Stimulated activated naive CD8-positive, alpha-beta T cell treated with anti-CD3 and anti-CD28 coated beads, Interleukin-15, Interleukin-2, amounts not matched to agents 100 ng/mL and 50 ng/mL, for 24 hours (primary cell): ENCODE data around the gene SLC6A7.
"Not testable (repeated sequence)": the region's sequence is repeated elsewhere in the genome, so short reads cannot be mapped to it uniquely, and the experiment has no call there.

Experiments
- H3K27ac Mint-ChIP-seq: one replicate; pipeline ENCODE4 v1.8.0; 2021; ENCODE audit warnings: mild to moderate bottlenecking, mixed read lengths
- H3K27me3 Mint-ChIP-seq: one replicate; pipeline ENCODE4 v1.8.0; 2021; ENCODE audit warnings: mixed read lengths
- H3K36me3 Mint-ChIP-seq: one replicate; pipeline ENCODE4 v1.8.0; 2021; ENCODE audit warnings: low read depth, mixed read lengths
- H3K4me1 Mint-ChIP-seq: one replicate; pipeline ENCODE4 v1.8.0; 2021; ENCODE audit warnings: low read depth, mixed read lengths
- H3K4me3 Mint-ChIP-seq: one replicate; pipeline ENCODE4 v1.8.0; 2021; ENCODE audit warnings: mild to moderate bottlenecking, mixed read lengths
- H3K9me3 Mint-ChIP-seq: one replicate; pipeline ENCODE4 v1.8.0; 2021; ENCODE audit warnings: mixed read lengths

The SLC6A7 gene

GRCh38 chr5:150222906-150223305 lies 33.0 kb downstream of the SLC6A7 start:
- no peaks in the 10 kb centered on the region for H3K4me1 Mint-ChIP-seq

GRCh38 chr5:150223474-150223873 lies 33.6 kb downstream of the SLC6A7 start:
- Mint-ChIP-seq H3K9me3 (no peaks in the 10 kb centered on the region), H3K27me3 (no peaks in the 10 kb centered on the region), H3K4me3 (no peak overlapping the region), H3K36me3 (no peaks in the 10 kb centered on the region), H3K27ac (no peak overlapping the region), H3K4me1 (no peaks in the 10 kb centered on the region)

More at GRCh38 chr5:150222906-150223305, 33.0 kb downstream of the SLC6A7 start:
- H3K4me3 Mint-ChIP-seq = no peak overlapping the region
- no peaks in the 10 kb centered on the region for H3K9me3 Mint-ChIP-seq
- no peaks in the 10 kb centered on the region for H3K36me3 Mint-ChIP-seq
- no peaks in the 10 kb centered on the region for H3K27me3 Mint-ChIP-seq
- H3K27ac Mint-ChIP-seq = no peak overlapping the region

DNA sequence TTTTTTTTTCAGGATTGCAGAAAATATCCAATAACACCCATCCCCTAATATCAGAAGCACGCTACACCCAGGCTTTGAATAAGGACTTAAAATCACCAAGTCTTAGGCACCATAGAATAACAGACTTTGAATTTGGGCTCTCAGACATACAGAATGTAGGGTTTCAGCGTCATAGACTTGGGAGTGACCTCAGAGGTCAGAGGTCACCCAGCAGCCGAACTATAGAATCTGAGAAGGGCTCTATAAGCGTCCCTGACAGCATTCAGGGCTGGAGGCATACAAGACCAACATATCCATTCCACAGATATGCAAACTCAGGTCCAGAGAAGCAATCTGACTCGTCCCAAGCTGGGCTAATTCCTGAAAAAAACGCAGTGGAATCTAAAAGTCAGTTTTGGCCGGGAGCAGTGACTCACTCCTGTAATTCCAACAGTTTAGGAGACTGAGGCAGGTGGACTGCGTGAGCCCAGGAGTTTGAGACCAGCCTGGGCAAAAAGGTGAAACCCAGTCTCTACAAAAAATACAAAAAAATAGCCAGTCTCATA lies 34.7 kb downstream of the SLC6A7 start:
- no peaks in the 10 kb centered on the region for H3K9me3 Mint-ChIP-seq
- H3K27me3 Mint-ChIP-seq = no peaks in the 10 kb centered on the region
- H3K4me3 Mint-ChIP-seq = no peak overlapping the region
- H3K36me3 Mint-ChIP-seq = no peaks in the 10 kb centered on the region
- H3K4me1 Mint-ChIP-seq = no peaks in the 10 kb centered on the region
- no peak overlapping the region for H3K27ac Mint-ChIP-seq

GRCh38 chr5:150227036-150227435 lies 37.2 kb downstream of the SLC6A7 start:
- H3K4me3 Mint-ChIP-seq = no peak overlapping the region
- no peaks in the 10 kb centered on the region for H3K4me1 Mint-ChIP-seq
- no peaks in the 10 kb centered on the region for H3K27me3 Mint-ChIP-seq
- H3K27ac Mint-ChIP-seq = no peak overlapping the region
- no peaks in the 10 kb centered on the region for H3K9me3 Mint-ChIP-seq
- no peaks in the 10 kb centered on the region for H3K36me3 Mint-ChIP-seq

- Mint-ChIP-seq H3K4me3 (no peak overlapping the region), H3K4me1 (no peaks in the 10 kb centered on the region), H3K27me3 (no peaks in the 10 kb centered on the region), H3K27ac (no peak overlapping the region), H3K9me3 (no peaks in the 10 kb centered on the region), H3K36me3 (no peaks in the 10 kb centered on the region)
Observed at GRCh38 chr5:150227606-150228273, 37.9 kb downstream of the SLC6A7 start.

- H3K27me3 Mint-ChIP-seq = no peaks in the 10 kb centered on the region
- H3K27ac Mint-ChIP-seq = no peak overlapping the region
- H3K9me3 Mint-ChIP-seq = no peaks in the 10 kb centered on the region
- H3K4me3 Mint-ChIP-seq = no peak overlapping the region
- H3K4me1 Mint-ChIP-seq = no peaks in the 10 kb centered on the region
- H3K36me3 Mint-ChIP-seq = no peaks in the 10 kb centered on the region
Observed at GRCh38 chr5:150229571-150229970, 39.7 kb downstream of the SLC6A7 start.

- H3K9me3 Mint-ChIP-seq = no peaks in the 10 kb centered on the region
- no peaks in the 10 kb centered on the region for H3K36me3 Mint-ChIP-seq
- no peak overlapping the region for H3K27ac Mint-ChIP-seq
- no peaks in the 10 kb centered on the region for H3K27me3 Mint-ChIP-seq
- H3K4me1 Mint-ChIP-seq = no peaks in the 10 kb centered on the region
- no peak overlapping the region for H3K4me3 Mint-ChIP-seq
Observed at GRCh38 chr5:150230842-150231241, 41.0 kb downstream of the SLC6A7 start.

GRCh38 chr5:150233706-150234105 lies 43.8 kb downstream of the SLC6A7 start:
- not testable (repeated sequence) for H3K27ac Mint-ChIP-seq, H3K36me3 Mint-ChIP-seq, H3K4me3 Mint-ChIP-seq, H3K9me3 Mint-ChIP-seq, H3K4me1 Mint-ChIP-seq, H3K27me3 Mint-ChIP-seq

DNA sequence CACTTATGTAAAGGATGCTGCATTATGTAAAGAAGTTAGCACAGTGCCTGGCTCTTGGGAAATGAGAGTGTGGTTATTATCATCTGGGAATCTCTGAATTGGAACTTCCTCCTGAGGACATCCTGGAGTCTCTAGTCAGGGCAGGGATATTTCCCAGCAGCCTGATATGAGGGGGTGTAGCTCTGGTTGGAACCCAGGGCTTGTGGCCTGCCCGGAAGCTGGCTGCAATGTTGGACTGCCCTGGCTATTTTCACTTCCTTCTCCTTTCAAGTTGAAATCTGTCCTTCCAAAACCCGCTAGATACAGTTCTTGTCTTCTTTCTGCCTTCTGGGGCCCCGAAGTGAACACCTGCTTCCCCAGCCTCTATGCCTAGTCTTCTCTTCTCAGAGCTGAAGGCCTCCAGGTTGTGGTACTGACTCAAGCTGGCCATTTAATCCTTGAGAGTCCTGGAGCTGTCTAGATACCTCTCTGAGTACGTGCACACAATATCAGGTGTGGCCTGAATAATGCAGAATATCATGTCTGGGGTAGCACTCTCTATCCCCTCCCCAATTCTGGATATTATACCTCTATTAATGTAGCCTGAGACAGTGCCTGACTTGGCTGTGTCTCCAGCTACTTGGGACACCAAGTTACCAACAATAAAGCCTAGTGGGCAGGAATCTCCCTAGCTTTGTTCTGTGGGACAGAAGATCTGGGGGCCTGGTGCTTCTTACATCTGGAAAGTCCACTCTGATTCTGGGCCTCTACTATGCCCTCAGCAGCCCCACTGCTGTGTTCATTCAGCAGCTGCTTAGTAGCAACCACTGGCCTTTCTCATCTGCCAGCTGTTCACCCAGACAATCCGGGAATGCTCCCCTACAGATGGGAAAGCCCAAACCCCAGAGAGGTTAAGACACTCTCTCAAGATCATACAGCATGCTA lies 45.0 kb downstream of the SLC6A7 start:
- H3K27ac Mint-ChIP-seq = no peak overlapping the region
- H3K27me3 Mint-ChIP-seq = no peaks in the 10 kb centered on the region
- H3K4me3 Mint-ChIP-seq = no peak overlapping the region
- H3K36me3 Mint-ChIP-seq = no peaks in the 10 kb centered on the region
- H3K4me1 Mint-ChIP-seq = no peaks in the 10 kb centered on the region
- H3K9me3 Mint-ChIP-seq = no peaks in the 10 kb centered on the region

- Mint-ChIP-seq H3K9me3 (no peaks in the 10 kb centered on the region), H3K36me3 (no peaks in the 10 kb centered on the region), H3K4me1 (no peaks in the 10 kb centered on the region), H3K27ac (no peak overlapping the region), H3K4me3 (no peak overlapping the region), H3K27me3 (no peaks in the 10 kb centered on the region)
Observed at GRCh38 chr5:150235500-150235854, 45.6 kb downstream of the SLC6A7 start.

- no peaks in the 10 kb centered on the region for H3K36me3 Mint-ChIP-seq
- H3K4me1 Mint-ChIP-seq = no peaks in the 10 kb centered on the region
- no peak overlapping the region for H3K27ac Mint-ChIP-seq
- no peak overlapping the region for H3K4me3 Mint-ChIP-seq
- no peaks in the 10 kb centered on the region for H3K9me3 Mint-ChIP-seq
- no peaks in the 10 kb centered on the region for H3K27me3 Mint-ChIP-seq
Observed at GRCh38 chr5:150236313-150236712, 46.5 kb downstream of the SLC6A7 start.

- no peaks in the 10 kb centered on the region for H3K9me3 Mint-ChIP-seq
- H3K27me3 Mint-ChIP-seq = no peaks in the 10 kb centered on the region
- H3K27ac Mint-ChIP-seq = no peak overlapping the region
- H3K36me3 Mint-ChIP-seq = no peaks in the 10 kb centered on the region
- no peak overlapping the region for H3K4me3 Mint-ChIP-seq
- no peaks in the 10 kb centered on the region for H3K4me1 Mint-ChIP-seq
Observed at GRCh38 chr5:150236981-150237754, 47.3 kb downstream of the SLC6A7 start.

DNA sequence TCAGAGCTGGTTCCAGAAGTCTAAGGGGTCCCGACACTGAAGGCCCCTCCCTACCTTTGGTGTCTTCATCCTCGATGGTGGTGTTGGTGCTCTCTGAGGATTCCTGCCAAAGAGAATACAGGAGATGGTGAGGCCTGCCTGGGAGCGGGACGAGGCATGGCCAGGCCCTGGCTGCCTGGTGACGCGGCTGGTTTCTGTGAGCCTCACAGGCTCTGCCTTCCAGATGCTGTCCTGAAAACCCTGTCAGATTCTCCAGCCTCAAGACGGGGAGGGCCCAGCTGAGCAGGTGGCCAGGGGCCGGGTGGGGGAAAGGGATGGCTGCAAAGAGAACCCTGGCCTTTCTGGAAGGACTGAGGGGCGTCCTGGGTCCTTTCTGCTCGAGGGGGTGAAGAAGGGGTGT lies 48.8 kb downstream of the SLC6A7 start:
- Mint-ChIP-seq H3K4me3 (no peak overlapping the region), H3K27ac (no peak overlapping the region), H3K9me3 (no peaks in the 10 kb centered on the region), H3K4me1 (no peaks in the 10 kb centered on the region), H3K36me3 (no peaks in the 10 kb centered on the region), H3K27me3 (no peaks in the 10 kb centered on the region)

- H3K36me3 Mint-ChIP-seq = no peaks in the 10 kb centered on the region
- H3K4me3 Mint-ChIP-seq = no peak overlapping the region
- no peaks in the 10 kb centered on the region for H3K9me3 Mint-ChIP-seq
- no peaks in the 10 kb centered on the region for H3K4me1 Mint-ChIP-seq
- no peak overlapping the region for H3K27ac Mint-ChIP-seq
- no peaks in the 10 kb centered on the region for H3K27me3 Mint-ChIP-seq
Observed at GRCh38 chr5:150239099-150239793, 49.4 kb downstream of the SLC6A7 start.
